Activated CD4-positive, alpha-beta T cell treated with anti-CD3 and anti-CD28 coated beads, Interleukin-2, amount 50 U/mL, for 16 hours (primary cell): ENCODE results near the gene MYB.

Experiments used
- DNase-seq: peaks from one replicate; pipeline ENCODE4 v3.0.0-alpha.2; 2020

MYB gene

GRCh38 chr6:135191508-135192255 lies 10.6 kb downstream of the MYB start:
- no peak for DNase-seq

- DNase-seq = no peak
Observed at GRCh38 chr6:135192256-135193174, 11.4 kb downstream of the MYB start.

DNA sequence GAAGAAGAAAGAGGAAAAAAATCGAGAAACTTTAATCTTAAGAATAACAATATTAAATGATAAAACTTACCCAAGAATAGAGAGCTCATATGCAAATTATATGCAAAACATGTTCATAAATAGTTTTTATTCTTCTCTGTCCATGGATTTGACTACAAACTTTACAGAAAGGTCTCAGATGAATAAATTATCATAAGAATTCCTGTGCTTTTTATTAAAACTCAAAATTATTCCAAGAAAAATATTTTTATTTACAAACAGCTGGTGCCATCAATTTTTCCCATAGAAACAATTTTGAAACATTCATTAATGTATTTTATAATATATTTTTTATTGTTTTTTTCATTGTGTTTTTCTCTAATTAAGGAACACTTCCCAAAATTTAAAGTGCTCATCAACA lies 12.1 kb downstream of the MYB start:
- DNase-seq = no peak

DNA sequence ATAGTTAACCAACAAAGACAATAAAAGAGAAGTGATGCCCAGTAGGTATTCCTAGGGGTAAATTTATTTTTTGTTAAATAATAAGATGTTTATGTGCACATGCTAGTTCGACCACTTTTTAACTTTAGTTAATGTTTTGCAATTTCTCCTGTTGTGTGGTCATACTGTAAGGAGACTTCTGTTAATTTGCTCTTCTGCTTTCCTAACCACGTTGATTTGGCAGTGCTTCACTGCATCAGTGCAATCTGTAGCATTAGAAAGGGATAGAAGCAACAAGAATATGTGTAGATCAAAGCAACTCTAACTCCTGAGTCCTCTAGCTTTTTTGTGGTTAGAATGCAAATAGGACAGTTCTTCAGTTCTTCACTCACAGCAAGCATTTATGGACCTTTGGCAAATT lies 13.9 kb downstream of the MYB start:
- no peak for DNase-seq

GRCh38 chr6:135195522-135195921 lies 14.4 kb downstream of the MYB start:
- no peak for DNase-seq

DNA sequence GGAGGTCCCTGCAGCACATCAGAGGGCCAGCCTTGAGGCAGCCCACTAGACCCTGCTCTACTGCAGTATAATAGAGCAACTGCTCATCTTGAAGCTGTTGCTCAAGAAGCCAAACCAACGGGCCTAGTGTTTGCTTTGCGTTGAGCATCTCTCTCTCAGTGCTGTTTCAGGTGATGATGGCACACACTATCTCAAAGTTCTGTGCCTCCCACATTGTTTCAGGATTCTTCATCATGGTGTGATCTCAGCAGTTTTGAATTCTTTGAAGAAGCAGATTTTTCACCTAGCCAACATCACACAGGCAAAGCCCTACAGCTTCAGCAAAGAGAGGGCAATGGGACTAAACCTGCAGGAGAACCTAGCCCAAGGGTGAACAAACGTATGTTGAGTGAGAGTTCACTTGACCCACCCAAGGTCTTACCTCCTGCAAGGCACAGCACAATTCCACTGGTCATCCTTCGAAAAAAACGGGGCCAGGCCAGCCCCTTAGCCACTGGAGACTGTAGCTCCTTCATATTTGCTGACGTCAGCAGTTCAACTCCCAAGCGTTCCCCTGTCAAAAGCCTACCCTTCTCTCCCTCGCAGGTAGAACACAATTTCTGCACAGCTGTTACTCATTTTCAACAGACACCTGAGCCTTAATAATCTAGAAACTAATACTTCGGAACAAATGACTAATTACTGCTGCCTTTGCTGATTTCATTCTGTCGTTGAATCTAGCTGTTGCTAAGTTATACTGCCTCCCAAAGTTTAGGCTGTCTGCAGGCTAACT lies 15.8 kb downstream of the MYB start:
- DNase-seq = peak; percentile 78

- no peak for DNase-seq
Observed at GRCh38 chr6:135202836-135203235, 21.7 kb downstream of the MYB start.

- DNase-seq = no peak
Observed at GRCh38 chr6:135204951-135205350, 23.8 kb downstream of the MYB start.

DNA sequence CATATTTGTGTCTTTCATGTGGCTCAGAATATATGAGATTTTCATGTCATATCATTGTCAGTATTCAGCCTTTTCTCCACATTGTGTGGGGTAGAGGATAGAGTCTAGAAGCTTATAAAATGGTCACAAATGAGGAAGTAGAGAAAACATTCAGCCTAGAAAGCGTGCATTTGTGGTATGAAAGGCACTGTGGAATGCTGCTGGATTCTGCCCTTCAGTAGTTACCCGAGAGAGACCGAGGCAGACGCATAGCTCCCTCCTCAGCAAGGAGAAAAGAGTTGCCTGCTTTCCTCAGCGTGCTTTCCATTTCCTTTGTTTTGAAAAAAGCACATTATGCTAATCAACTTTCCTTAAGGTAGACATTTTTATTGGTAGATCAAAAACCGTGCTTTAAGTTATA lies 28.7 kb downstream of the MYB start:
- no peak for DNase-seq

- DNase-seq = peak; percentile 71
Observed at GRCh38 chr6:135210632-135211305, 29.7 kb downstream of the MYB start.

GRCh38 chr6:135211306-135211702 lies 30.2 kb downstream of the MYB start:
- DNase-seq = no peak

- peak; percentile 71 for DNase-seq
Observed at GRCh38 chr6:135212020-135212806, 31.1 kb downstream of the MYB start.

GRCh38 chr6:135212935-135213334 lies 31.8 kb downstream of the MYB start:
- peak; percentile 44 for DNase-seq

DNA sequence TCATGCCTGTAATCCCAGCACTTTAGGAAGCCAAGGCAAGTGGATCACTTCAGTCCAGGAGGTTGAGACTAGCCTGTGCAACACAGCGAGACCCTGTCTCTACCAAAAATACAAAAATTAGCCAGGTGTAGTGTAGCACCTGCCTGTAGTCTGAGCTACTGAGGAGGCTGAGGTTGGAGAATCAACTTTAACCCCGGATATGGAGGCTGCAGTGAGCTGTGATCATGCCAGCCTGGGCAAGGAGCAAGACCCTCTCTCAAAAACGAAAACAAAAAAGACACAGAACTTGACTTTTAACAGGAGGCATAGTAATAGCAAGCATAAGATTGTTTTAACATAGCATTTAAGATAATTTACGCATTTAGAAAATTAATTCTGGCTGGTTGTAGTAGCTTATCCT lies 32.5 kb downstream of the MYB start:
- DNase-seq = no peak

- DNase-seq = no peak
Observed at GRCh38 chr6:135215160-135215559, 34.1 kb downstream of the MYB start.

DNA sequence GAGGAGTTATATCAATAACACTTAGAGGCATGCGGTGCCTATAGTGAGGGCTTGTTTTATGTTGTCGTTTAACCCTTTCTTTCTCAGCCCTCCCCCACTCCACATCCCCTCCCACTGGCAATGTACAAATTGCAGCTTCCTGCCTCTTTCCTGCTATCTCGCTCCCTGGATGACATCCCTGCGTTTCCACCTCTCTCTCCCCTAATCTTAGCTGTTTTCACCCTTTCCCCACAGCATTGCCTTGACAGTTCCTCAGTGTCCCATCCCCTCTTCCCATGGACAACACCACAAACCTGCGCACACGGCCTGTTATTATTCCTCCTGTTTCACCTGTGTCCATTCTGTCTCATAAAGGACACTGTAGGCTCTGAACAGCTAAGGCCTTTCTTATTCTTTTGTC lies 34.5 kb downstream of the MYB start:
- no peak for DNase-seq

- no peak for DNase-seq
Observed at GRCh38 chr6:135217663-135218062, 36.6 kb downstream of the MYB start.

- no peak for DNase-seq
Observed at GRCh38 chr6:135219346-135219745, 38.2 kb downstream of the MYB start.

DNA sequence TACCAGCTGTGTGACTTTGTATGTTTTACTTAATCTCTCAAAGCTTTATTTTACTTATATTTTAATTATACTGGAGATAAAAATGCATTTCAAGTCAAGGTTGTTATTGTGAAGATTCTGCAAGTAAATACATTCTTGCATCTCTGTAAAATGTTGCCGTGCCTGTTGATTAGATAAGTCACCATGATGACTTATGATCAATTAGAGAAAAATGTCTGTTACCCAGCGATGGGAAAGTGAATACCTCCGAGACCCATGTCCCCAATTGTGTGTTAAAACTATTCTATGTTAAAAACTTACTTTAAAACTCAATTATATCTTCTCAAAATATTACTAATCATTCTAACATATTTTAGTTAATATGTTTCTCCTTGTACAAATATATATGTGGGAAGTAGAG lies 39.9 kb downstream of the MYB start:
- DNase-seq = no peak

DNA sequence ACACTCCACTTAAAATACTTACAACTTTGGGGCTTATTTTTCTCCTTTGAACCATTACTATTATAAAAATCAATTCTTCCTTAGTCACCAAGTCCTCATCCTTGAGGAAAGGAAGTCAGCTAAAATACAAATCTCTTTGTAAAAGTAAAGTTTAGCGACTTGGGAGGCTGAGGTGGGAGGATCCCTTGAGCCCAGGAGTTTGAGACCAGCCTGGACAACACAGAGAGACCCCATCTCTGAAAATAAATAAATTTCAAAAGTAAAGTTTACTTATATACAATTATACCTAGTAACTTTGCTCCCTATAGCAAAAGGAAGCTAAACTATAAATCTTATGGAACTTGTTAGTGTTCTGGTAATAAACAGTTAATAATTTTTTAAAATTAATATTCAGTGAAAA lies 40.4 kb downstream of the MYB start:
- no peak for DNase-seq

DNA sequence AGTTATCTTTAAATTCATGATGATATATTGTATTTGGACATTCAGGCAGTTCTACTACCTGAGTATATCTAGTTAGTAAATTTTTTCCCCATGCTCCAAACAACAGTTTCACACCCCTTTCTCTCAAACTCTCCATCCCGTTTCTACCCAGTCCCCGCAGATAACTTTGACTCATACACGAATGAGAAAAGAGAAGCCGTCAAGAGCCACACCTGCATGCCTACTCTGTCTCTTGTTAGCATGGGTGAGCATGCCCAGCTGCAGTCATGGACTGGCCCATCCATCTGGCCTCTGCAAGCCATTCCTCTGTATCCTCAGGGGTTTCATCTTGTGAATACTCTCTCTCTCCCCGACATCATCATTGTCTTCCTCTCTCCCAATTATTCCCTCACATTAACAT lies 41.5 kb downstream of the MYB start:
- DNase-seq = no peak

DNA sequence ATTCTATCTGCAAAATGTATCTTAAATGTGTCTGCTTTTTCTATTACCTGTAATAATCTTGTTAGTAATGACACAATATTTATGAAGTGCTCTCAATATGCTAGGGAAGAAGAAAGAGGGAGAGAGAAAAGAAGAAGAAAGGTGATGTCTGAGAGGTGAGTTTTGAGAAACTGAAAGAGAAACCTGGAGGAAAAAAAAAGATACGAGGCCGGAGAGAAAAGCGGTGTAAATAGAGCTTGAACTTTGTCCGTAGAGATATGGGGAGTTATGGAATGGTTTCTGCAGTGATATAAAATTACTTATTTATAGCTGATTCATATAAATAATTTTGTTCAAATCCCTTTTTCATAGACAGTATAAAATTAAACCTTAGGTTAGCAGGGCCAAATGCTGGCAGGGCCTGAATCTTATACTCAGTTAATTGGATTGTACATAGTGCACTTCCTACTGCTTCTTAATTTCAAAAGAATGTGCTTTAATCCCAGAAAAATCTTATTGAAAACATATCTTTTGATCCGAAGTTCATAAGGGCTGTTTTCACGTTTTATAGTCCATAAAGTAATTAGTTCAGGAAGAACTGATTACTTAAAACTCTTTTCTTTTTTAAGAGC lies 43.0 kb downstream of the MYB start:
- no peak for DNase-seq
